GM19240 (cell line): ENCODE data around the gene DDX5.

Experiments used
- DNase-seq: peaks from one replicate; pipeline ENCODE4 v3.0.0; 2011; ENCODE audit warnings: low spot score; ENCODE audit not compliant: insufficient read length

Gene DDX5

DNA sequence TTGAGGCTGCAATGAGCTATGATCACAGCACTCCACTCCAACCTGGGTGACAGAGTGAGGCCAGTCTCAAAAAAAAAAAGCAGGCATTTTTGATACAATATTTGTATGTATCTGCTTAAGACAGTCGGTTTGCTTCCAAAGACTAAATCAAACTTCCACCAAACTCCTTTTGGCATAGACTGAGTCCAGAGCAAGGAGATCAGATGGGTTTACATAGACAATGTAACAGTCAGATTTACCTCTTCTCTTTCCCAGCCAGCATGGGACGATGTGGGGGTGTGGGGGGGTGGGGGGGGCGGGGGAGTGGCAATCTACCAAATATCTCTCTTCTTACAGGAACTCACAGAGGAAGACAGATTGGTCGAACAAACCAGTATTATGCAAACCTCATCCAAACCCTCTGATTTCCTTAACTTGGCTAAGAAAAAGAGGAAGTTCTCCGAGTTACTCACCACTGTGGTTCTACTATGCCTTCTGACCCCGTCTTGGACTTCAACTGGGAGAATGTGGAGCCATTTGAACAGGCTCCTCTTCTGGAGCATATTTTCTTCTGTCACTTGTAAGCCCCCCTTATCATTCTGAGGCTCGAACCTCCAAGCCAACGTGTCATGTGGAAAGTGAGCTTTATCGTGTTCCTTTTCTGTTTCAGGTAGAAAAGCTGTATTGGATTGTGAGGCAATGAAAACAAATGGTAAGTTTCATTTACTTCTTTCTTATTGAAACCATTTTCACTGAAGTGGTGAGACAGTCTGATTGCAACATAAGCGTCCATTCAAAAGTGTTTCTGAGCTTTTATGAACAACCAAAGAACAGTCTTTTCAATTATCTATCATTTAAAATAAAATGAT, 57.2 kb downstream of the DDX5 start, which contains the start of gene MILR1:
TSS of gene MILR1 (plus strand) at position 451 of the 848 bp plus-strand sequence. CDS start at position 505, 54 bp downstream.
- DNase-seq, result no peak
